GM21786 (cell line): Measurements from ENCODE around the gene SBF1.

Source experiments
- ATAC-seq: cut with Tn5 transposase; IDR thresholded peaks from one replicate; pipeline ENCODE4 v1.9.1; 2021; ENCODE audit not compliant: unreplicated experiment

The SBF1 gene

GRCh38 chr22:50467773-50468440 lies 6.9 kb downstream of the SBF1 start:
- no peak for ATAC-seq

- ATAC-seq: no peak
These were observed 7.5 kb downstream of the SBF1 start for GRCh38 chr22:50467341-50467740.

GRCh38 chr22:50465066-50465930 lies 9.5 kb downstream of the SBF1 start:
- no peak for ATAC-seq

GRCh38 chr22:50464451-50464850 lies 10.4 kb downstream of the SBF1 start:
- ATAC-seq: no peak

GRCh38 chr22:50463188-50463900 lies 11.5 kb downstream of the SBF1 start:
- ATAC-seq: no peak

GRCh38 chr22:50461979-50462540 lies 12.8 kb downstream of the SBF1 start:
- ATAC-seq: no peak

- no peak for ATAC-seq
These were observed 13.3 kb downstream of the SBF1 start for GRCh38 chr22:50461536-50461935.

- no peak for ATAC-seq
These were observed 13.9 kb downstream of the SBF1 start for GRCh38 chr22:50460938-50461337.

GRCh38 chr22:50459496-50460140 lies 15.2 kb downstream of the SBF1 start:
- no peak for ATAC-seq

- no peak for ATAC-seq
These were observed 15.8 kb downstream of the SBF1 start for GRCh38 chr22:50459016-50459415.

- ATAC-seq: no peak
These were observed 18.2 kb downstream of the SBF1 start for GRCh38 chr22:50456466-50457234.

GRCh38 chr22:50456026-50456425 lies 18.8 kb downstream of the SBF1 start:
- ATAC-seq: no peak

GRCh38 chr22:50455201-50455600 lies 19.6 kb downstream of the SBF1 start:
- no peak for ATAC-seq

- no peak for ATAC-seq
These were observed 20.2 kb downstream of the SBF1 start for GRCh38 chr22:50454556-50455075.

GRCh38 chr22:50452649-50453048 lies 22.2 kb downstream of the SBF1 start:
- ATAC-seq: no peak

GRCh38 chr22:50447576-50448551 lies 27.0 kb downstream of the SBF1 start:
- ATAC-seq: no peak

GRCh38 chr22:50446708-50447575 lies 27.9 kb downstream of the SBF1 start:
- no peak for ATAC-seq
